Neural crest cell (in vitro differentiated cells): ENCODE data around the gene FUOM. TPM values are rescaled to one million over a fixed set of nuclear protein-coding genes. Genes with fewer than 3 reads are reported as not detected.

ENCODE experiments used
- DNase-seq: peaks from one replicate; pipeline ENCODE4 v3.0.0; 2021; ENCODE audit warnings: low read depth, mixed read lengths, low spot score
- H3K27ac Mint-ChIP-seq: one replicate; pipeline ENCODE4 v1.8.0; 2021; ENCODE audit warnings: mild to moderate bottlenecking, mixed read lengths; ENCODE audit not compliant: unreplicated experiment
- H3K27me3 Mint-ChIP-seq: 2 replicates; pipeline ENCODE4 v1.8.0; 2021; ENCODE audit warnings: low read depth, mild to moderate bottlenecking, mixed read lengths
- H3K36me3 Mint-ChIP-seq: 2 replicates; pipeline ENCODE4 v1.8.0; 2021; ENCODE audit warnings: low read depth, mild to moderate bottlenecking, mixed read lengths
- H3K4me1 Mint-ChIP-seq: 2 replicates; pipeline ENCODE4 v1.8.0; 2021; ENCODE audit warnings: mixed read lengths
- H3K4me3 Mint-ChIP-seq: one replicate; pipeline ENCODE4 v1.8.0; 2021; ENCODE audit warnings: mild to moderate bottlenecking, mixed read lengths
- H3K9me3 Mint-ChIP-seq: 2 replicates; pipeline ENCODE4 v1.8.0; 2021; ENCODE audit warnings: mixed read lengths
- total RNA-seq: library from RNA; stranded (reverse); gene quantifications from 2 replicates; pipeline ENCODE4 v1.2.1, GENCODE V29; 2021
- TF ChIP-seq, protein P1 (sequence below): fragments of 200-600 bp; sonication (generic); conservative IDR thresholded peaks from 2 replicates; pipeline ENCODE4 v1.5.0; 2021; ENCODE audit warnings: antibody characterized with exemption, mild to moderate bottlenecking

The FUOM gene
- total RNA-seq, 1 donor from 2014 or later, result 18.3 TPM

- TF ChIP-seq, protein P1, sequence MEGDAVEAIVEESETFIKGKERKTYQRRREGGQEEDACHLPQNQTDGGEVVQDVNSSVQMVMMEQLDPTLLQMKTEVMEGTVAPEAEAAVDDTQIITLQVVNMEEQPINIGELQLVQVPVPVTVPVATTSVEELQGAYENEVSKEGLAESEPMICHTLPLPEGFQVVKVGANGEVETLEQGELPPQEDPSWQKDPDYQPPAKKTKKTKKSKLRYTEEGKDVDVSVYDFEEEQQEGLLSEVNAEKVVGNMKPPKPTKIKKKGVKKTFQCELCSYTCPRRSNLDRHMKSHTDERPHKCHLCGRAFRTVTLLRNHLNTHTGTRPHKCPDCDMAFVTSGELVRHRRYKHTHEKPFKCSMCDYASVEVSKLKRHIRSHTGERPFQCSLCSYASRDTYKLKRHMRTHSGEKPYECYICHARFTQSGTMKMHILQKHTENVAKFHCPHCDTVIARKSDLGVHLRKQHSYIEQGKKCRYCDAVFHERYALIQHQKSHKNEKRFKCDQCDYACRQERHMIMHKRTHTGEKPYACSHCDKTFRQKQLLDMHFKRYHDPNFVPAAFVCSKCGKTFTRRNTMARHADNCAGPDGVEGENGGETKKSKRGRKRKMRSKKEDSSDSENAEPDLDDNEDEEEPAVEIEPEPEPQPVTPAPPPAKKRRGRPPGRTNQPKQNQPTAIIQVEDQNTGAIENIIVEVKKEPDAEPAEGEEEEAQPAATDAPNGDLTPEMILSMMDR, result no peak
- Mint-ChIP-seq H3K4me1 (peaks cover 18% of the 10 kb centered on the region), H3K36me3 (peaks cover 2% of the 10 kb centered on the region), H3K9me3 (no peaks in the 10 kb centered on the region), H3K4me3 (peak overlapping the region; percentile 31), H3K27me3 (no peaks in the 10 kb centered on the region), H3K27ac (no peak overlapping the region)
- no peak for DNase-seq
These were observed 46.2 kb downstream of the FUOM start for GRCh38 chr10:133311570-133311969.

DNA sequence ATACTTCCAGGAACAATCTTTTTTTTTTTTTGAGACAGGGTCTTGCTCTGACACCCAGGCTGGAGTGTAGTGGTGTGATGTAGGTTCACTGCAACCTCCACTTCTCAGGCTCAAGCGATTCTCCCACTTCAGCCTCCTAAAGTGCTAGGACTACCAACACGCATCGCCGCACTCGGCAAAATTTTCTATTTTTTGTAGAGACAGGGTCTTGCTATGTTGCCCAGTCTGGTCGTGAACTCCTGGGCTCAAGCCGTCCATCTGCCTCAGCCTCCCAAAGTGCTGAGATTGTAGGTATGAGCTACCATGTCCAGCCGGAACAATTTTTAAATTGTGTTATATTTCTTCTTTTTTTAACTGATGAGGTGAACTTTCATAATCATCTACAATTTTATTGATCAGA is 47.0 kb downstream of the FUOM start:
- TF ChIP-seq, protein P1, result no peak
- Mint-ChIP-seq H3K4me3 (peak overlapping the region; percentile 56), H3K27me3 (no peaks in the 10 kb centered on the region)

DNA sequence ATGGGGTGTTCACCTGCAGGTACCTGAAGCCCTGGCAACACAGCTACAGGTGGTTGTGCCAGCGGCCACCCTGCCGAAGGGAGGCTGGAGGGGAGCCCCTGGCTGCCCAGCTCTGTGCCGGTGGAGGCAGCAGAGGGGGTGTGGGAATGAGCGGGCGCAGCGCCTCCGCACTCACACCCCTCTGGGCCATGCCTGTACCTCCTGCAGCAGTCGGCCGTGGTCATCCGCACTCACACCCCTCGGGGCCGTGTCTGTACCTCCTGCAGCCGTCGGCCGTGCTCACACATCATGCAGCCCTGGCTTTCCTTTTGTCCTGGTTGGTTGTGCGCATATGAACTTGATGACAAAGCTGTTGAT is 47.4 kb downstream of the FUOM start:
- Mint-ChIP-seq H3K4me1 (peaks cover 18% of the 10 kb centered on the region), H3K9me3 (no peaks in the 10 kb centered on the region), H3K36me3 (peaks cover 2% of the 10 kb centered on the region), H3K27ac (no peak overlapping the region), H3K4me3 (peak overlapping the region; percentile 78), H3K27me3 (no peaks in the 10 kb centered on the region)
- DNase-seq, result no peak
- TF ChIP-seq, protein P1, result no peak

More for the DNA sequence above, 47.0 kb downstream of the FUOM start:
- no peak for DNase-seq
- H3K27ac Mint-ChIP-seq, result no peak overlapping the region
- peaks cover 2% of the 10 kb centered on the region for H3K36me3 Mint-ChIP-seq
- H3K4me1 Mint-ChIP-seq, result peaks cover 18% of the 10 kb centered on the region
- H3K9me3 Mint-ChIP-seq, result no peaks in the 10 kb centered on the region

- TF ChIP-seq, protein P1, result no peak
- Mint-ChIP-seq H3K27ac (no peak overlapping the region), H3K4me3 (peak overlapping the region; percentile 78), H3K9me3 (no peaks in the 10 kb centered on the region), H3K36me3 (peaks cover 4% of the 10 kb centered on the region), H3K27me3 (no peaks in the 10 kb centered on the region), H3K4me1 (peaks cover 18% of the 10 kb centered on the region)
- no peak for DNase-seq
These were observed 48.0 kb downstream of the FUOM start for GRCh38 chr10:133309720-133310398.

DNA sequence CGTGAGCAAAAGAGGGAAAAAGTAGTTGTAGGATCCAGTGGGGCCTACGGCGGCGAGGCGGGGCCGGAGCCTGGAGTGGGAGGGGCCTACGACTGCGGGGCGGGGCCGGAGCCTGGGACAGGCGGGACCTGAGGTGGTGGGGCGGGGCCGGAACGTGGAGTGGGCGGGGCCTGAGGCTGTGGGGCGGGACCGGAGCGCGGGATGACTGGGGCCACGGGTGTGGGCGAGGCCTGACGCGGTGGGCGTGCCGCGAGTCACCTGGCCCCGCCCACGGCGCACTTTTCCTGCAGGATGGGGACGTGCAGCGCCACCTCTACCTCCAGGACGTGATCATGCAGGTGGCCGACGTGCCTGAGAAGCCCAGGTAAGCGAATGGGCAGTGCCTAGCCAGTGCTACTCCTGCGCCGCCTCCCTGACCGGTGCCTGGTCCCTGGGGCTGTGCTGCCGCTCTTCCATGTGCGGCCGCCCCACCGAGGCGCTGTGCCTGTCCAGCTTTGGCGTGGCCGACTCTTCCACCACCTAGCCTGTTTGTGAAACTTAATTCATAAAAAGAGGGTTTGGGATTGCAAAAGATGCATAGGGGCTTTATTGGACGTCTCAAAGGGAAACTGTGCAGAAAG is 48.6 kb downstream of the FUOM start:
- Mint-ChIP-seq H3K27me3 (no peaks in the 10 kb centered on the region), H3K27ac (peak overlapping the region; percentile 87), H3K4me3 (peak overlapping the region; percentile 78), H3K36me3 (peaks cover 4% of the 10 kb centered on the region), H3K9me3 (no peaks in the 10 kb centered on the region), H3K4me1 (peaks cover 18% of the 10 kb centered on the region)
- peak; percentile 89 for DNase-seq
- TF ChIP-seq, protein P1, result no peak
